ENCODE measurements around the gene GINS2. TPM values are rescaled to one million over a fixed set of nuclear protein-coding genes. Genes with fewer than 3 reads are reported as not detected.

Gene GINS2
- total RNA-seq, 2 donors from 2014 or later = 0.86 to 1.5 TPM

DNA sequence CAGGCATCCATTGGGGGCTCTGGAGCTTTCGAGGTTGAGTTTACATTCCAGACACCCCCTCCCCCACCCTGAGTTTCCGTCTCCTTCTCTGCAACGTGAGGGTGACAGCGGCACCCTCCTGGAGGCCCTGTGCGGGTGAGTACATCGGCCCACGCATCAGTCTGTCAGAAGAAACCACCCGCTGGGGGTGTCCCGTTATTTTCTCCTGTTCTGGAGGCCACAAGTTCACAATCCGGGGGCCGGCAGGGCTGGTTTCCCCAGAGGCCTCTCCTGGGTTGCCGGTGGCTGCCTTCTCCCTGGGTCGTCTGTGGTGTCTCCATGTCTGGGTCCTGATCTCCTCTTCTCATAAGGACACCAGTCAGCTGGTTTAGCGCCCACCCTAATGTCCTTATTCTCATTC, 39.9 kb downstream of the GINS2 start:
- no peak for DNase-seq
- Mint-ChIP-seq H3K4me1 (peaks cover 11% of the 10 kb centered on the region), H3K4me3 (no peak overlapping the region), H3K27ac (no peak overlapping the region), H3K27me3 (no peaks in the 10 kb centered on the region), H3K36me3 (ENCODE audit: low read depth) (no peaks in the 10 kb centered on the region)
- ATAC-seq = no peak
- H3K9me3 ChIP-seq (ENCODE audit: control insufficient read depth, low read length, poor library complexity, severe bottlenecking) = no peaks in the 10 kb centered on the region

DNA sequence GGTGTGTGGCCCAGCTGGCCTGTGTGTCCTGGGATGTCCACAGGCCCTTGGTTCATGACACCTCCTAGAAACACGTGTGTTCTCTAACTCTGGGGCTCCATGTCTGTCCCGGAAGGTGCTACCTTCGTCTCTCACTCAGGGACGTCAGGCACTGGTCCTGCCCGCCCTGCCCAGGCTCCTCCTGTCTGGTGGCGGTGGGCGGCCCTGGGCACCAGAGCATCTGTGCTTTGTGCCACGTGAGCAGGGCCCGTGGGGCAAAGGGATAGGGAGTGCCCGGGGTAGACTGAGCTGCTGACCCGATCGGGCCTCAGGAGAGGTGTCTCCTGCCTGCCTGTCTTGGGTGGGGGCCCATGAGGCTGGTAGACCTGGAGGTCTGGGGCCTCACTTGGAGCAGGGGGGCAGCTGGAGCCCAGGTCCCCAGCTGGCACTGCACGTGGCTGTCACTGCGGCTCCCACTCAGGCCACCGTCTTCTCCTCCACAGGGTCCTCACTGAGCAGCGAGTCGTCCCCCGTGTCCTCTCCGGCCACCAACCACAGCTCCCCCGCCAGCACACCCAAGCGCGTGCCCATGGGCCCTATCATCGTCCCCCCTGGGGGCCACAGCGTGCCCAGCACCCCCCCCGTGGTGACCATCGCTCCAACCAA, 40.6 kb downstream of the GINS2 start:
- no peak for DNase-seq
- no peaks in the 10 kb centered on the region for H3K9me3 ChIP-seq (ENCODE audit: control insufficient read depth, low read length, poor library complexity, severe bottlenecking)
- Mint-ChIP-seq H3K36me3 (ENCODE audit: low read depth) (no peaks in the 10 kb centered on the region), H3K4me1 (peaks cover 11% of the 10 kb centered on the region), H3K27ac (no peak overlapping the region), H3K27me3 (no peaks in the 10 kb centered on the region), H3K4me3 (no peak overlapping the region)
- no peak for ATAC-seq

DNA sequence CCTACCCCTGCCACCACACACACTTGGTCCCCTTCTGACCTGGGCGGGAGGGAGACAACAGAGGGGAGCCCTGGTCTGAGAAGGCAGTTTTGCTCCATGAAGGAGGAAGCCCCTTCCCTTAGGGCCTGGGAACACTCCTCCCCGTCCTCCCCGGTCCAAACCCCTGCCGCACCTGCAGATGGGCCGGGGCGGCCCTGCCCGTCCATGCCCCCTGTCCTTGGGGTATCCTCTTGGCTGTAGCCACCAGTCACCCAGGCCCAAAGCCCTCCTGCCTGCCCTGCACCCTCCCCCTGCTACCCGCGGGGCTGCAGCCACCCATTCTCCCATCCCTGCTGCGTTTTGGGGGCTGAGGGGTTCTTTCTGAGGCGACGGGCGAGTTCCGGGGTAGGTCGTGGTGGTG, 41.8 kb downstream of the GINS2 start:
- ATAC-seq = no peak
- Mint-ChIP-seq H3K36me3 (ENCODE audit: low read depth) (no peaks in the 10 kb centered on the region), H3K4me1 (peaks cover 11% of the 10 kb centered on the region), H3K27me3 (no peaks in the 10 kb centered on the region), H3K27ac (no peak overlapping the region), H3K4me3 (no peak overlapping the region)
- no peak for DNase-seq
- no peaks in the 10 kb centered on the region for H3K9me3 ChIP-seq (ENCODE audit: control insufficient read depth, low read length, poor library complexity, severe bottlenecking)

DNA sequence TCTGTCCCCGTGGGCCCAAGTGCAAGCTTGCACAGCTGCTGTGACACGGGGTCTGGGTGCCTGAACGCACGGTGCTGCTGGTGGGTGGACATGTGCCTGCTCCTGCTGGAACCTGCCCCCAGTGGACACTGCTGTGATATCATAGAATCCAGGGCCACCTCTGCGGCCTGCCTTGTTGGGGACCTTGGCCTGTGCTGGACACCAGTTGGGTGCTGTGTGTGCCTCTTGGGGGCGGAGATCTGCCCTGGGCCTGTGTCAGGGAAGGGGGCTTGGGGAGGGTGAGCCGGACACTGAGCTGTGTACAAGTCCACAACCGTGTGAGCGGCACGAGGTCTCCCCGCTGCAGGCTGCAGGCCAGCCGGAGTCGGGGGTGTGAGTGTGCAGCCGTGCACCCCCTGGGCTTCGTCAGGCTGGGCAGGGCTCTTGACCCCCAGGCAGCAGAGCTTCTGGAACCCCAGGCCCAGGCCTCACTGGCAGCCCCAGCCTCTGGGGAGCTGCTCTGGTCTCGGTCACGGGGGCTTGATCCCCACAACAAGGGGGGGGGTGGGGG, 42.3 kb downstream of the GINS2 start:
- peaks cover 11% of the 10 kb centered on the region for H3K4me1 Mint-ChIP-seq

DNA sequence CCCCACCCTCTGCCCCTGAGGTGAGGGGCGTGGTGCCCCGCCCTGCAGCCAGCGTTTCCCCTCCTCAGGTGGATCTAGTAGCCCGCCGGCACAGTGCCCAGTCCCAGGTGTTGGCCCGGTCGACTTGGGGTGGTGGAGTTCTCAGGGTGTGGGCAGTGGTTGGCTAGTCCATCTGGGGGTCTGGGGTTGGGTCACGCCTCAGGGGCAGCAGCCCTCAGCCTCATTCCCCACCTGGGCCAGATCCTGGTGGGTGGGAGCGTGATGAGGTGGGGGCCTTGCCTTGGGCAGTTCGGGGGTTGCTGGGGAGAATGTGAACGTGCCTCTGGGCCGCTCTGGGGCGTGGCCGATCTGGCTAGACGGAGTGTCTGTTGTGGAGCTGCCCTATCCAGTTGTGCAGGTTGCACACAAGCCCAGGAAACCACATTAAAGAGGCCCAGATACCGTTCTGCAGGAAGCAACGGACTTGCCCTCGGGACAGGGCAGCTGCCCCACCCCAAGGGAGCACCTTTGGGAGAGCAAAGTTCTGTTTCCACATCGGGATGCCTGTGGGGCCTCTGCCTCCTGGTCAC, 43.6 kb downstream of the GINS2 start:
- Mint-ChIP-seq H3K36me3 (ENCODE audit: low read depth) (no peaks in the 10 kb centered on the region), H3K4me1 (peaks cover 11% of the 10 kb centered on the region), H3K27me3 (no peaks in the 10 kb centered on the region), H3K27ac (peak overlapping the region; percentile 21), H3K4me3 (no peak overlapping the region)
- ATAC-seq = no peak
- no peak for DNase-seq
- H3K9me3 ChIP-seq (ENCODE audit: control insufficient read depth, low read length, poor library complexity, severe bottlenecking) = no peaks in the 10 kb centered on the region

More for the DNA sequence above, 42.3 kb downstream of the GINS2 start:
- Mint-ChIP-seq H3K36me3 (ENCODE audit: low read depth) (no peaks in the 10 kb centered on the region), H3K4me3 (no peak overlapping the region), H3K27ac (no peak overlapping the region), H3K27me3 (no peaks in the 10 kb centered on the region)
- no peak for ATAC-seq
- no peak for DNase-seq
- H3K9me3 ChIP-seq (ENCODE audit: control insufficient read depth, low read length, poor library complexity, severe bottlenecking) = no peaks in the 10 kb centered on the region

DNA sequence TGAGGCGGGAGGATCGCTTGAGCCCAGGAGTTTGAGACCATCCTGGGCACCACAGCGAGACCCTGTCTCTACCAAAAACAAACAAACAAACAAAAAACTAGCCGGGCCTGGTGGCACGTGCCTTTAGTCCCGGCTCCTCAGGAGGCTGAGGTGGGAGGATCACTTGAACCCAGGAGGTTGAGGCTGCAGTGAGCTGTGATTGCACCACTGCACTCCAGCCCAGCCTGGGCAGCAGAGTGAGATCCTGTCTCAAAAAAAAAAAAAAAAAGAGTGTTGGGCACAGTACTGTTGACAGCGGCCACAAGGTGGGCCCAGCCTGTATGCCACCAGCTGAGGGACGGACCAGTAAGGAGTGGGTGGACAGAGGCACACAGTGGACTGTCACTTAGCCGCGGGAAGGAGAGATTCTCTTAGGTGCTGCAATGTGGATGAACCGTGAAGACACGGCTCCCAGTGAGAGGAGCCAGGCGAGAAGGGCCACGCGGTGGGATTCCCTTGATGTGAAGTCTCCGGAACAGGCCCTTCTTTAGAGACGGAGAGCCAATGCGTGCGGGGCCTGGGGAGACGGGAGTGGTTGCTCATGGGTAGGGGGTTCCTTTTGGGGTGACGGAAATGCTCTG, 44.6 kb downstream of the GINS2 start:
- no peaks in the 10 kb centered on the region for H3K9me3 ChIP-seq (ENCODE audit: control insufficient read depth, low read length, poor library complexity, severe bottlenecking)
- H3K36me3 Mint-ChIP-seq (ENCODE audit: low read depth) = no peaks in the 10 kb centered on the region
- H3K27me3 Mint-ChIP-seq = no peaks in the 10 kb centered on the region
- H3K4me1 Mint-ChIP-seq = peaks cover 14% of the 10 kb centered on the region
- ATAC-seq (no peak), DNase-seq (no peak)
- H3K4me3 Mint-ChIP-seq = peak overlapping the region; percentile 65
- peak overlapping the region; percentile 21 for H3K27ac Mint-ChIP-seq

DNA sequence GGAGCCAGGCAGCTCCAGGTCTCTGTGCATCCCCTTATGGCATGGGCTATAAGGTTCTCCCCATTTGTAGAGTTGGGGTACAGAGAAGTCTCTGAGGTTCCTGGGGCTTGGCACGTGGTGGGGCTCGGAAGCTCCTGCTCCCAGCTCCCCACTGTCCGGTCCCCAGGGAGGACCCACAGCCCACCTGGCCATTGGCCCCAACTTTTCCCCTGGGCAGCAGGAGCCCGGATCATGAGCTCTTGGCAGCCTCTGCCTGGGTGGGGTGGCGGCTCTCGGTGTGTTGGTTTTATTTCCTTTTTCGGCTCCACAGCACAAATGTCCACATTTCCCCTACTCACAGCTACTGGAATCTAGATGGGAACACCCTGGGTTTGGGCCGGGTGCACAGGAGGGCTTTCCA, 45.1 kb downstream of the GINS2 start:
- Mint-ChIP-seq H3K4me1 (peaks cover 15% of the 10 kb centered on the region), H3K36me3 (ENCODE audit: low read depth) (no peaks in the 10 kb centered on the region), H3K27ac (no peak overlapping the region), H3K4me3 (no peak overlapping the region), H3K27me3 (no peaks in the 10 kb centered on the region)
- DNase-seq = no peak
- H3K9me3 ChIP-seq (ENCODE audit: control insufficient read depth, low read length, poor library complexity, severe bottlenecking) = no peaks in the 10 kb centered on the region
- no peak for ATAC-seq

DNA sequence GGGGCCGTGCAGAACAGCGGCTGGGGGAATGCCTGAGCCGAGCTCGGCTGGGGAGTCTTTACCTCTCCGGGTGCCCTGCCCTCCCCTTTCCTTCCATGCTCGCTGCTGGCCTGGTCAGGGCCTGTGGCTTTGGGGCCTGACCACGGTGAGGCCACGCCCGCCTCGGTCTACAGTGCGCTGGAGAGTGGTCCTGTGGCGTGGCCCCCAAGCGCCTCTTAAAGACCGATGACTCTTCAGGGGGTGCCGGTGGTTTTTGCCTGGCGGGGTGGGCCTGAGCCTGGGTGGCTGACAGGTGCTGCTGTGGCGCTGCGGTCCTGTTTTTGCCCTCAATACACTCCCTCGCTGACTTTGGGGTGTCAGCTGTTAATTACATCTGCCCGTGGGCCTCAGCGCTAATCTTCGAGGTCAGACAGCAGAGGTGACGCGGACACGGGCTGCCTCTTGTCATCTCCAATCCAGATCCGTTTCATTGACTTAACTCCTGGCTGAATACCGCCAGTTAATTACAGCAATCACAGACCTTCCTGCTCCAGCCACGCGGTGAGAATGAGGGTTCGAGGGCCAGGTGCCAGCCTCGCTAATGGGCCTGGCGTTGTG, 45.9 kb downstream of the GINS2 start:
- Mint-ChIP-seq H3K4me3 (no peak overlapping the region), H3K27ac (no peak overlapping the region), H3K4me1 (peaks cover 12% of the 10 kb centered on the region), H3K36me3 (ENCODE audit: low read depth) (no peaks in the 10 kb centered on the region), H3K27me3 (no peaks in the 10 kb centered on the region)
- no peak for ATAC-seq
- no peaks in the 10 kb centered on the region for H3K9me3 ChIP-seq (ENCODE audit: control insufficient read depth, low read length, poor library complexity, severe bottlenecking)
- no peak for DNase-seq

DNA sequence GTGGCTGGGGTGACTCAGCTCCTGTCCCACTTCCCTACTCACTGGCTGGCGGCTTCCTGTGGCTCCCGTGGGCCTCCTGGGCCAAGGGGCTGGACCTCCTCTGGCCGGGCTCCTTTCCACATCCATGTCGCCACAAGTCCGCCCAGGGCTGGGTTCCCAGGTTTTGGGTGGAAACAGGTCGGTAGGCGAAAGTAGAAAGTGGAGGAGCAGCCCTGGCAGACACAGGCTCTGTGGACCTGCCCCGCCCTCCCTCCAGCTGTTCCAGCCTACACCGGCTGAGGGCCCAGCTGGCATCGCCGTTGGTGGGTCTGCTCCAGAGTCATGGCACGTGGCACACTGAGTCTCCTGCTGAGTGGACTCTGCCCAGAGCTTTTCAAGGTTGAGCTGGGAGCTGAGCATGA, 47.0 kb downstream of the GINS2 start:
- peaks cover 12% of the 10 kb centered on the region for H3K4me1 Mint-ChIP-seq

DNA sequence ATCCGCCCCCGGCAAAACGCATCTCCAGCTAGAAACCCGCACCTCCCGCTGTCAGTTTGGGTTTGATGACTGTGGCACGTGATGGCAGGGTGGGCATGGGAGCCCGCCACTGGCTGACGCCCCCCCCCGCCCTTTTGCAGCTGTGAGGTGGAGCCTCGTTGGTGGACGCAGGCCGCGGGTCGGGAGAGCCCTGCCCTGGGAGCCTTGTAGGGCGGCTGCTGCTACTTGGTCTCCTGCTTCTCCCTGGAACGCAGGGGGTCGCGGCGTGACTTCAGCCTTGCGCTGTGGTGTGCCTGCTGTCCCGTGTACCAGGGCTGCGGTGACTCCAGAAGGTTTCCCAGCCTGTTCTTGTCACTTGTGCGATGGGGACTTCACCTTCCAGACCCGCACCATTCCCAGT, 47.4 kb downstream of the GINS2 start:
- Mint-ChIP-seq H3K4me1 (peaks cover 12% of the 10 kb centered on the region), H3K4me3 (no peak overlapping the region), H3K27me3 (no peaks in the 10 kb centered on the region), H3K36me3 (ENCODE audit: low read depth) (no peaks in the 10 kb centered on the region), H3K27ac (peak overlapping the region; percentile 63)
- H3K9me3 ChIP-seq (ENCODE audit: control insufficient read depth, low read length, poor library complexity, severe bottlenecking) = no peaks in the 10 kb centered on the region
- ATAC-seq (no peak), DNase-seq (no peak)

More for the DNA sequence above, 47.0 kb downstream of the GINS2 start:
- H3K9me3 ChIP-seq (ENCODE audit: control insufficient read depth, low read length, poor library complexity, severe bottlenecking) = no peaks in the 10 kb centered on the region
- ATAC-seq (no peak), DNase-seq (no peak)
- H3K27me3 Mint-ChIP-seq = no peaks in the 10 kb centered on the region
- H3K4me3 Mint-ChIP-seq = no peak overlapping the region
- H3K36me3 Mint-ChIP-seq (ENCODE audit: low read depth) = no peaks in the 10 kb centered on the region
- no peak overlapping the region for H3K27ac Mint-ChIP-seq

DNA sequence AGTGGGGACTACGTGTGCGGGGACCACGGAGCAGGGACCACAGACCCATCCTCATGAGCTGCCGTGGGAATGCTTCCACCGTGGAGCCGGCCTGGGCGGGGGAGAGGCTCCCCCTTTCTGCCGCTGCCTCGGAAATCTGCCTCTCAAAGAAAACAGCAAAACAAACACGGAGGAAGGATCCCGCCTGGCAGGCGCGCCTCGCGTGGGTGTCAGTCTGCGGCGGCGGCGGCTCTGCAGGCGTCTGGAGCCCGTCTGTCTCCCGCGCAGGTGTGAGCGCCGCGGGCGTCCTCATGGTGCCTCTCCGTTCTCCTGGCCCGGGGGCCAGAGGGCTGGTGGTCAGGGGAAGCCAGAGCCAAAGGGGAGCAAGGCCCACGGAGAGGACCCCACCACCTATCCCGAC, 48.2 kb downstream of the GINS2 start:
- Mint-ChIP-seq H3K27ac (no peak overlapping the region), H3K4me1 (peaks cover 10% of the 10 kb centered on the region), H3K36me3 (ENCODE audit: low read depth) (no peaks in the 10 kb centered on the region), H3K4me3 (no peak overlapping the region), H3K27me3 (no peaks in the 10 kb centered on the region)
- DNase-seq (no peak), ATAC-seq (no peak)
- no peaks in the 10 kb centered on the region for H3K9me3 ChIP-seq (ENCODE audit: control insufficient read depth, low read length, poor library complexity, severe bottlenecking)

DNA sequence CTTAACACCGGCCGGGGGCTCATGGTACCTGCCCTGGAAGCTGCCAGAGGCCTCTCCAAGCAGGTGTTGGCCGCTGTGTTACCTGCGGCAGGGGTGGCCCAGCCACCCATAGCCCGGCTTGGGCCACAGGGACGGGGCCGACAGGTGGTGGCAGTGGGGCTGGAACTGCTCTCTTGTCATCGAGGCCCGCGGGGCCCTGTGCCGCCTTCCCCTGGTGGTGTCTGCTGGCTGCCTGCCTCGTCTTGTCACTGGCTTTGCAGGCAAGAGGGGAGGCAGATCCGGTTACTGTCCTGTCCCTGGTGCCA, 48.5 kb downstream of the GINS2 start:
- Mint-ChIP-seq H3K4me1 (peaks cover 10% of the 10 kb centered on the region), H3K4me3 (no peak overlapping the region)

DNA sequence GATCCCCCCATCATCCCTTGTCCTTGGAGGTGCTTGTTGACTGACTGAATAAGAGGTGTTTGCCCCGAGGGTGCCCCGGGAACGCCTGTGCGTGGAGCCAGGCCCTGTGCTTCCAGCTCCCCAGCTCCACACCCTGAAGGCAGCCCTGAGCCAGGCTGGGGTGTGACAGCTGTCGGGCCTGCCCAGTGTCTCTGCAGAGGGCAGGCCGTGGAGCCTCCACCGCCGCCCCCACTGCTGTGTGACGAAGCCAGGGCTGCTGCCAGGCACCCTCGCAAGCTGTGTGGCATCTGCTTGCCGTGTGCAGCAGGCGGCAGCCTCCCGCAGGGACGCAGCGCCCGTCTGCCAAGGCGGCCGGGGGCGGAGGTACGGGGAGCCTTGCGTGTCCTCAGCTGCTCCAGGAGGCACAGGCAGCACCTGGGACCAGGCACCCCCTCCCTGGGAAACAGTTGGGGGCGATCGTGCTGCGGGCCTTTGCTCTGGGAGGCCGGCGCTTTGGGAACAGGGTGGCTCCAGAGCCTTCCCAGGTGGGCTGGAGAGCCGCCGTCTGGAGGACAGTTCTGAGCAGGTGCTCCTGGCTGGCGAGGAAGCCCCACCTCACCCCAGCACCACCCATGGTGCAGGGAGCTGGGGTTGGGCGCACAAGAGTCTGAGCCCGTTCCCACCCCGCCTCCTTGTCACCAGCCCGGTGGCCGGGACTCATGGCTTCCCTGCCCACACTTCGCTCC, 49.1 kb downstream of the GINS2 start:
- Mint-ChIP-seq H3K27me3 (no peaks in the 10 kb centered on the region), H3K4me3 (no peak overlapping the region), H3K27ac (no peak overlapping the region), H3K4me1 (peaks cover 10% of the 10 kb centered on the region), H3K36me3 (ENCODE audit: low read depth) (no peaks in the 10 kb centered on the region)
- DNase-seq = no peak
- no peak for ATAC-seq
- no peaks in the 10 kb centered on the region for H3K9me3 ChIP-seq (ENCODE audit: control insufficient read depth, low read length, poor library complexity, severe bottlenecking)

More for the DNA sequence above, 48.5 kb downstream of the GINS2 start:
- no peak for DNase-seq
- ATAC-seq = no peak
- H3K27me3 Mint-ChIP-seq = no peaks in the 10 kb centered on the region
- H3K9me3 ChIP-seq (ENCODE audit: control insufficient read depth, low read length, poor library complexity, severe bottlenecking) = no peaks in the 10 kb centered on the region
- no peak overlapping the region for H3K27ac Mint-ChIP-seq
- H3K36me3 Mint-ChIP-seq (ENCODE audit: low read depth) = no peaks in the 10 kb centered on the region

Measured in T-helper 17 cell (primary cell).